NCI-H446 treated with DMSO at 0.1 percent for 48 hours (cell line): Measurements from ENCODE around the gene GPR25.

ENCODE experiments used
- DNase-seq: peaks from one replicate; lab custom pipeline; 2025; lab: John Stamatoyannopoulos, UW

Gene GPR25

DNA sequence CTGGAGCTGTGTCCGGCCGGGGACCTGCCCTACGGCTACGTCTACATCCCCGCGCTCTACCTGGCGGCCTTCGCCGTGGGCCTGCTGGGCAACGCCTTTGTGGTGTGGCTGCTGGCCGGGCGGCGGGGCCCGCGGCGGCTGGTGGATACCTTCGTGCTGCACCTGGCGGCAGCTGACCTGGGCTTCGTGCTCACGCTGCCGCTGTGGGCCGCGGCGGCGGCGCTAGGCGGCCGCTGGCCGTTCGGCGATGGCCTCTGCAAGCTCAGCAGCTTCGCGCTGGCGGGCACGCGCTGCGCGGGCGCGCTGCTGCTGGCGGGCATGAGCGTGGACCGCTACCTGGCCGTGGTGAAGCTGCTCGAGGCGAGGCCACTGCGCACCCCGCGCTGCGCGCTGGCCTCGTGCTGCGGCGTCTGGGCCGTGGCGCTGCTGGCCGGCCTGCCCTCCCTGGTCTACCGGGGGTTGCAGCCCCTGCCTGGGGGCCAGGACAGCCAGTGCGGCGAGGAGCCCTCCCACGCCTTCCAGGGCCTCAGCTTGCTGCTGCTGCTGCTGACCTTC is 412 bp downstream of the GPR25 start:
- DNase-seq: no peak

DNA sequence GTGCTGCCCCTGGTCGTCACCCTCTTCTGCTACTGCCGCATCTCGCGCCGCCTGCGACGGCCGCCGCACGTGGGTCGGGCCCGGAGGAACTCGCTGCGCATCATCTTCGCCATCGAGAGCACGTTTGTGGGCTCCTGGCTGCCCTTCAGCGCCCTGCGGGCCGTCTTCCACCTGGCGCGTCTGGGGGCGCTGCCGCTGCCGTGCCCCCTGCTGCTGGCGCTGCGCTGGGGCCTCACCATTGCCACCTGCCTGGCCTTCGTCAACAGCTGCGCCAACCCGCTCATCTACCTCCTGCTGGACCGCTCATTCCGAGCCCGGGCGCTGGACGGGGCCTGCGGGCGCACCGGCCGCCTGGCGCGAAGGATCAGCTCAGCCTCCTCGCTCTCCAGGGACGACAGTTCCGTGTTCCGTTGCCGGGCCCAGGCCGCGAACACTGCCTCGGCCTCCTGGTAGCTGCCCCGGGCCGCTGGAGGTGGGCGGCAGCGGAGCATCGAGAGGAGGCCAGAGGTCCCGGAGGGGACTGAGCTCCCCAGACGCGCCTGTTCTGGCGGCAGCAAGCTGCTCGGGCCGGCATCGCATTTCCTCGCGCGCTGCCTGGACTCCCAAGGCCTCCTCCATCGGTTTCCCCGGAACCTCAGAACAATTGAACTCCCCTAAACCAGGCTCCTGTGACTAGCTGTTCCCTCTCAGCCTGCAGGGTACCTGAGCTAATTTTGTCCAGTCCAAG is 1.1 kb downstream of the GPR25 start:
- DNase-seq: no peak

DNA sequence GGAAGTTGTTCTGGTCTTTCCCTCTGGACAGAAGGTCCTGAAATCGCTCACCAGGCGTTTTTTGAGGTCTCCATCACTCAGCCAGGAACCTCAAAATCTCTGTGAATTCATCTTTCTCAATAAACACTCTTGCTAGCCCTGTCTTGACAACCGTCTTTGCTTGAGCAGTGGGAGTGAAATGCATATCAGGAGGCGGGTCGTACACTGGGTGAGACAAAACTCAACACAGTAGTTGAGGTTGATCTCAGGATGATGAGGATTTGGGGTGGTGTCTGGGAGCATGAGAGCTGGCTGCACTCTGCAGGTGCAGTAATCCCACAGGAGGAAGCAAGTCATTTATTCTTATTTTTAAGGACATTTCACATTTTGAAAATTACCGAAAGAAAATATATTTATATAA is 1.9 kb downstream of the GPR25 start:
- no peak for DNase-seq

DNA sequence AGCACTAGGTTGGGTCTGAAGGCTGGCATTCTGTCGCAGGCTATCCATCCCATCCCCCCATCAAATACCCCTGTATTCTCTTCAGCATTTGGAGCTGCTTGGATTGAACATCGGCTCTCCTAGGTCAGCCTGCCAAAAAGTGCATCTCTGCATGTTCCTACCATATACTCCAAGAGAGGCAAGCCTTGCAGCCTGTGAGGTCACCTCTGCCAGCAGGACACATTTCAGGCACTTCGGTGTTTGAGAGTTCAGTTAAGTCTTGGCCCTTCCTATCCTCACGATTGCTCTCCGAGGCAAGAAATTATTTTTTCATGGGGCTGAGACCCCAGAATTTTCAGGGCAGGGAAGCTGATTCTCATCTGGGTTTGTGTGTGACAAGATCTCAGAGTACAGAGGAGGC is 2.6 kb downstream of the GPR25 start:
- no peak for DNase-seq

DNA sequence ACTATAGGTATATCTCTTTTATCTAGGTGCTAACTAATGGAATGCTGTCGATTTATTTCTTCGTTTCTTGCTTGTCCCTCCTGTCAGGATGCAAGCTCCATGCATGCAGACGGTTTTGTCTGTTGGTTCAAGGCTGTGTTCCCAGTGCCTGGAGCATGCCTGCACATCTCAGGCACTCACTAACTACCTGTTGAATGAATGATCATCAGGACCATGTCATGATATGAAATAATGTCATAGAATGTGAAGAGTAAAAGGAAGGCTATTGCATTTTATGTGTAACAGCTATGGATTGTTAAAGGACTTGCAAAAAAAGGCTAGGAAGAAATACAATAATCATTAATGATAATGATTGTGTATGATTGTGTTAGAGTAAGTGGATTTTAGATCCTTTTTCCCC is 4.2 kb downstream of the GPR25 start:
- DNase-seq: no peak

DNA sequence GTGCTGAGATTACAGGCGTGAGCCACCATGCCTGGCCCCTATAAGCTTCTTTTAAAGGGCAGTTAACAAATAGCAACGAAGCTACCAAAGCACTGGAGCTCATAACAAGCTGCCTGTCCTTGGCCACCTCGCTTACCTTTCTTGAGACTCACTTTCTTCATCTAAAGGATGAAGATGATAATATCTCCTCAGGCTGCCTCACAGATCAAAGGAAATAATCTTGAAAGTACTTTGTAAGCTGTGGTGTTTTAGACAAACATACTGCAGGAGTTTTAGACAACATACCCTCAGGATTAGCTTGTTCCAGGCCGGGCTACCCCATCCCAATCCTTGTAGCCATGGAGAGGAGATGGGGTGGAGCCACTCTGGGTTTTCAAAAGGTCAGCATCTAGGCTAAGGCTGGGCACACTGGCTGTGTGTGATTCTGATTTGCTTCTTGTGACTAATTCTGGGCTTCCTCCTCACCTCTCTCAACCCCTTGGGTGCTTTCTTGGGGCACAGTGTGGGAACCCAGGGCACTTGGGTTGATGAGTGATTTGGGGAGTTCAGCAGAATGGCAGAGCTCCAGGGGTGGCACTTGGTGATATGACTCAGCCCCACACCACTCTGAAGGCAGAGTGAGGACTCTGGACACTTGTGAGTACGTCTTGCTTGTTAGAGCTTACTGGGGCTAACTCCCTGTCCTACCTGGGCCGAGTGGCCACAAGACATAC is 5.2 kb downstream of the GPR25 start:
- DNase-seq: no peak

DNA sequence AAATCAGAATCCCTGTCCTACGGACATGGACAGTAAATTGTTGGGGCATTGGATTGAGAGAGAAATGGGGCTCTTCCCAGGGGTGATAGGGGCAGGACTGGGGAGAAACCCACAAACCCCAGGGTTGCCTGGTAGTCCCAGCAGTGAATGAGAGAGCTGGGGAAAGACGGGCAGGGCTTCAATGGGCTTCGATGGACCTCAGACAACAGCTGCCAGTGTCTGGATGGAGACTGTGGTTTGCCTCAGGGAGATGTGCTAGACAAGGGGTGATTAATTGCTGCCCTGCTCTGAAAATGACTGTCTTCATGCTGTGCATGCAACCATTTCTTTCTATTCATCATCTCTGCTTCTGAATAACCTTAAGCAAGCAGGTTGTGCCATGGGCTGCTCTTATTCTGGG is 7.4 kb downstream of the GPR25 start:
- DNase-seq: no peak

DNA sequence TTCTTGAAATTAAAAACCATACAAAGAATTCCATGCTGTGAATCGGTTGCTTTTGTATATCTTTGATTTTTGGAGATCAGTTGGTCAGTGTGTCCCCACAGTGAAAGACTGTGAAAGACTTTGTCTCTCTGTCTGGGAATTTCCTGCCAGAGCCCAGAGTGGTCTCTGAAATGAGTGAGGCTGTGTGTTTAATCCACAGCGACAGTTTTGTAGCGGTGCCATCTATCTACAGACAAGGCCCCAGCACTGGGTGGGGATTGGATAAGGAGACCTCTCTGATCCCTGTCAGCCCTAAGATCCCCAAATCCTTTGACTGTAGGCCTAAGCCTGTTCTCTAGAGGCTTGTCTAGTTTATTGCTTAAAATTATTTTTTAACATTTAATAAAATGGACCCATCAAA is 10.3 kb downstream of the GPR25 start:
- DNase-seq: no peak

DNA sequence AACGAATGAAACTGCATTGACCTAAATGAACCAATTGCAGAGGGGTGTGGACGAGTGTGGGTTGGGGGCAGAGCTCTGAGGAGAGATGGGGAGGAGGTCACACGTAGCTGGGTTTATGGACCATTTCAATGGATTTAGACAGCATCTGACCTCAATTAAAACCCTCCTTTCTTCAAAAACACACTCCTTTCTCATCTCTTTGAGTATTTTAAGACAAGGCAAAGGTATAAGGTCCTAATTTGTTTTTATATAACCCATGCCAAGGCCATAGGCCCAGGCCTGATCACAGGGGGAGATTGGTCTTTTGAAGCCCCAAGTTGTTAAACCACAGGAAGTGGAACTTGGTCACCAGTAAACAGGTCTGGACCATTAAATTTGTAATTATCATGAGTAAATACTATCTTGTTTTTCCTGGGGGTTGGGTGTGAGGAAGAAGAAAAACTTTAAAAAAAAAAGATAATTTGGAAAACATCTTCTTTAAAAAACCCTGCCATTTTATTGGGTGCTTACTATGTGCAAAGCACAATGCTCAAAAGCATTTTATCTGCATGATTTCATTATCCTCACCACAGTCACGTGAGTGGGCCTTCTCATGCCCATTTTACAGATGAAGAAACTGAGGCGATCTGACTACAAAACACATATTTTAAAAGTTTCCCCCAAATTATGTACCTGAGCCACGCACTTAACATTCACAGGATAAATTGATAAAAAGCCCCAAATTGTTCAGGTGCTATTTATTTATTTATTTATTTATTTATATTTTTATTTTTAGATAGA is 13.0 kb downstream of the GPR25 start:
- DNase-seq: no peak

DNA sequence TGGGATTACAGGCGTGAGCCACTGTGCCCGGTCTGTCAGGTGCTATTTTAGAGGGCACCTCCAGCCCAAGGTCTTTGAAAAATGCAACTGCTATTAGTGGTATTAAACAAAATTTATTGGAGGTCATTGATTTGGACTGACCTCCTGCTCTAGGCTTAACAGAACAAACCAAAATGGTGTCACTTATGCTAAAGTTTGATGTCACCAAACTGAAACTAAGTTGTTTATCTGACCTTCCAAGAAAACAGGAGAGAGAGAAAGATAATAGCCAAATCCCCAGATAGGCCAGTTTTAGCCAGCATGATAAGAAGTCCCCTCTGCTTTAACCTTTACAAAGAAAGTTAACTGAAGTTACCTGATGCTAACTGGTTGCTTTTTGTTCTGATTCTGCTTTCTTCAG is 13.8 kb downstream of the GPR25 start:
- DNase-seq: no peak

DNA sequence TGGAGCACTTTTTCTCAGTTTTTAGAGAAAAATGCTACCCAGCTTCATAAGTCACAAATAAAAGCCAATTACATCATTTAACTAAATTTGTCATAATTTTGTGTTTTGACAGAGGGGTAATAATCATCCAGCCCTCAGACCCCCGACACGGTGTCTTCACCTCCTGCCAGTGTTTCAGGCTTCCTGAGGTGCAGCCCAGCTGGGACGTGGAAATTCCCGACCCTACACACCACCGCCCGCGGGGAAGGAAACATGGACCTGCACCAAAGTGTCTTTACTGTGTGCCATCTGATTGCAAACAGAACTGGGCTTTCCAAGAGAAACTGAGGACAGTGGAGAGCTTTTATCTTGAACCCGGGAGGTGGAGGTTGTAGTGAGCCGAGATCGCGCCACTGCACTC is 14.3 kb downstream of the GPR25 start:
- no peak for DNase-seq

DNA sequence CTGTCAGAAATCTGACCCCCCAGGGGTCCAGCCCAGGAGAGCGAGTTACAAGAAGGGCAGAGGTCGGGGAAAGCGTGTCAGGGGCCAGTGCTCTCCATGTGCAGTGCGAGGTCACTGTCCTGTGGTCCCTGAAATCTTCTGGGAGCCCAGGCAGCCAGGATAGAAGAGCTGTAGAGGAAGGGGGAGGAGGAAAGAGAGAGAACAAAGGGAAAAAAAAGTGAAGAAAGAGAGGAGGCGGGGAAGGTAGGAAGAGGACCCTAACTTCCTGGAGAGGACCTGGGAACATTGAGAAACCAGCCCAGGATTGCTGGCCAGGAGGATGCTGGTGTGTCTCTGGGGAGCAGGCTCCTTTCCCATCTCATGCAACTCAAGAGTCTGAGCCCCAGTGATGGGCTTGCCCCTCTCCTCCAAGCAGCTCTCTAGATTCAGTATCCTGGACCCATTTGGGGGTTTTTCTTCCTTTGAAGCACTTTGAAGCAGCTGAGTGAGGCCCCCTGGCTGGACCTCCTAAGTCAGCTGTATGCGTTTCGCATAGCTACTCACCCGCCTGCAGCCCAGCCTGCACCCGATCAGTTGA is 15.1 kb downstream of the GPR25 start:
- DNase-seq: no peak

DNA sequence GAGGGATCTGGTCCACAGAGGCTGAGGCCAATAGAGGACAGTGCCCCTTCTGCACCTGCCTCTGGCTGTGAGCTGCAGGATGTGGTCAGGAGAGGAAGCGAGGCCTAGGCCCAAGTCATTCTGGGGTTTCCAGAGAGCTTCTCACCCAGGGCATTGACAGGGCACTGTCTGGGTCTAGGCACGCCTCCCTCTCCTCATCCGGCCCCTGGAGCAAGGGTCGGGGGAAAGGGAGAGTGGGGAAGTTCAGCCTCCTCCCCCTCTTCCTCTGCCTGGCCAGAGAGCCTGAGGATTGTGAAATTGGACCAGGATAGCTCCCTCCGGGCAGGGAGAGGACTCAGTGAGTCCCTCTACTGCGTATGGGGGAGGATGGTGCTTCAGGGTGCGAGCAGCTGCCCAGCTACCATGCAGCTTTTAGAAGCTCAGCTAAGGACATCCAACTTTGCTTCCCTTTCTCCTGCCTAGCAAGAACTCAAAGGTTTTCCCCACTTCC is 15.6 kb downstream of the GPR25 start:
- no peak for DNase-seq

DNA sequence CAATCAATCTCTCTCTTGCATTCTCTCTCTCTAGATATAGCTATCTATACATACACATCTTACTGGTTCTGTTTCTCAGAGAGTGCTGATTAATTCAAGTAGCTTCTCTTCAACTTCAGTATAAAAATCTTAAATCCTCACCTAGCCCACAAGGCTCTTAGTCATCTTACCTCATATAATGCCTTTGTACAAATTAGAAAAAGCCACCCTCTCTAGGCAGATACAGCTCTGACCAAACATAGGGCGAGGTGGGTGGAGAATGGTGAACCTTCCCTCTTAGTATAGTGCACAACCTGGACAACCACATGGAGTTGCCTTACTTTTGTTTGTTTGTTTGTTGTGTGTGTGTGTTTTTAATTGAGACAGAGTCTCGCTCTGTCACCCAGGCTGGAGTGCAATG is 16.8 kb downstream of the GPR25 start:
- DNase-seq: no peak

DNA sequence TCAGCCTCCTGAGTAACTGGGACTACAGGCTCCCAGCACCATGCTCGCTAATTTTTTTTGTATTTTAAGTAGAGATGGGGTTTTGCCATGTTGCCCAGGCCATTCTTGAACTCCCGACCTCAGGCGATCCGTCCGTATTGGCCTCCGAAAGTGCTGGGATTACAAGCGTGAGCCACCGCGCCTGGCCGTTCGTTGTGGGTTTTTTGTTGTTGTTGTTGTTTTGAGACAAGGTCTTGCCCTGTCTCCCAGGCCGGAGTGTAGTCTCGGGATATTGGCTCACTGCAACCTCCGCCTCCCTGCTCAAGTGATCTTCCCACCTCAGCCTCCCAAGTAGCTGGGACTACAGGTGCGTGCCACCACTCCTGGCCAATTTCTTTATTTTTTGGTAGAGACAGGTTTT is 17.2 kb downstream of the GPR25 start:
- no peak for DNase-seq

DNA sequence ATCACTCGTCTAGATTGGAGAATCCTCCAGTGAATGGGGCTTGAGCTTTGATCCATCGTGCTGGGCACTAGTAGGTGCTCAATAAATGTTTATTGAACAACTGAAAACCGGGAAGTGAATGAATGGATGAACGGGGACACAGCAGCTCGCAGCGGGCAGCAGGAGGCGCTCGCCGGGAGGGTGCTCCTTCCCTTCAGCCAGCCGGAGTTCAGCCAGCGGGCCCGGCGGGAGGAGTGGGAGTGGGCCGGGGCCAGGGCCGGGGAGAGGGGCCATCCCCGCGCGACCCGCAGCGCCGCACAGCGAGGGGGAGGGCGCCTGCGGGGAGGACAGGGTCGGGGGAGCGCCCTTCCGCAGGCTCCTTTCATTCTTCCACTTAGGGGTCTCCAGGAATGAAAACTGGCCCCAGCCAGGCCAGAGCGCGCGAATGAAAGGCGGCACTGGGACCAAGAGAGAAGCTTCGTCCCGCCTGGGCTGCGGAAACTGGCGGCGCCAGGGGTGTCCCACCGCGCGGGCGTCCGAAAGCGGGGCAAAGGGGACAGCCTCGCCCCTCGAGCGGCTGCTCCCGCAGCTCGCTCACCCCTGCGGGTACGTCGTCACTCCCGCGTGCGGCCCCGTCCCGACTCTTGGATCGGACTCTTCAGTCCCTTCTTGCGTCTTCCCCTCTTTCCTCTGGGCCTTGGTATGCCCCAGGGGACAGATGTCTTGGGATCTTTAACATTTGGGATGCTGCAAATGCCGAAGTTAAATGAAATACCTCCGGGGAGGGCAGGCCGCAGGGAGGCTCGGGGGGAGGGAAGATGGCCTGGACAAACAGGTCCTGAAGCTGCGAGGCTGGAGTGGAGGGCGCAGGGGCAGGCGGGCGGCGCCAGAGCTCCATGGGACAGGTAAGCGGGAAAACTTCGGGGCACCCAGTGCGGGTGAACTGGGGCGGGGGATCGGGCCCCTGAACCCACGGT is 18.3 kb downstream of the GPR25 start:
- DNase-seq: no peak

DNA sequence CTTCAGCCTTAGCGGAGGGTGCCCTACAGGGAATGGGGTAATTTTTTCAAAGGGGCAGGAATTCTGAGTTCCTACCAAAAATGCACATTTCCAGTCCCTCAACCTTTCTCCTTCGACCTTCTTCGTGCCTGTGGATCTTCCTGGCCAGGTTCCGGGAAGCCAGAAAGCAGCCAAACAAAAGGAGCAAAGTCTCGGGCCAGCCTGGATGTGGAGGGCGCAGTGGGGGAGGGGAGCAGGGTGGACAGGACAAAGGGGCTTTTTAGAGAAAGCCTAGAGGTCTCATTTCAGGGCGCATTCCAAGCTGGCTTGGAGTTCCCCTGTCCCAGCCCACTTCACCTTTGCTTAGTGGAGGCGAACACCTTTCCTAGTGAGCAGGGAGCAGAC is 19.0 kb downstream of the GPR25 start:
- no peak for DNase-seq

DNA sequence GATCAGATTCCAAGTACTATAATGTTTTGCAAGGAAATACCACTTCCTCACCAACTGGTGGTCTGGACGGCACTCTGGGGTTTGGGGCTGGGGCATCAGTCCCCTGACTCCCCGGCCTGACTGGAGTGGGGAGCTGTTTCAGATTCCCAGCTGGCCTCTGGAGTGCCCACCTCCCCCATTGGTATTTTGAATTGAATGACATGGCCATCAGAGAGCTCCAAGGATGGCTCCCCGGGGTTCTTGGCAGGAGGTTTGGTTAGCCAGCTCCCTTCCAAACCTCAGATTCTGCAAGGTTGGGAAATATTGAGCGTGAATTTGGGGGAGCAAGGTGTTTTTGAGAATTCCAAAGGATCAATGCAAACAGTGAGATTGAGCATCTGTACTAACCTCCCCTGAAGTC is 19.8 kb downstream of the GPR25 start:
- DNase-seq: no peak

DNA sequence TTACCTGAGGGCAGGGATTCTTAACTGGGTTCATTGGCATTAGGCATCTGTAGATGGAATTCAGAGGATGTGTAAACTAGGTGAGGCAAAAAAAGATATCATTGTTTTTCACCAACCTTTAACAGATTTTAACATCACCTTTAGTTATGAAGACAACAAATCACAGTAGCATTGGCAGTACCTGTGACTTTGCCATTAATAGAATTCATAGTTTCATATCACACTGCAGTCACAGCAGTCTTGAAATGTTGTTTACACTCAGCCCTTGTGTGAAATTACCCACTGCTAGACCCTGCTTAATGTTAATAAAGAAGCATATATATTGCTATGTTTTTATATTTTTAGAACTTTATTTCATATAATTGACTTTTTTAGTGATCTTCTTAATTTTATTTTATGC is 20.2 kb downstream of the GPR25 start:
- DNase-seq: no peak

DNA sequence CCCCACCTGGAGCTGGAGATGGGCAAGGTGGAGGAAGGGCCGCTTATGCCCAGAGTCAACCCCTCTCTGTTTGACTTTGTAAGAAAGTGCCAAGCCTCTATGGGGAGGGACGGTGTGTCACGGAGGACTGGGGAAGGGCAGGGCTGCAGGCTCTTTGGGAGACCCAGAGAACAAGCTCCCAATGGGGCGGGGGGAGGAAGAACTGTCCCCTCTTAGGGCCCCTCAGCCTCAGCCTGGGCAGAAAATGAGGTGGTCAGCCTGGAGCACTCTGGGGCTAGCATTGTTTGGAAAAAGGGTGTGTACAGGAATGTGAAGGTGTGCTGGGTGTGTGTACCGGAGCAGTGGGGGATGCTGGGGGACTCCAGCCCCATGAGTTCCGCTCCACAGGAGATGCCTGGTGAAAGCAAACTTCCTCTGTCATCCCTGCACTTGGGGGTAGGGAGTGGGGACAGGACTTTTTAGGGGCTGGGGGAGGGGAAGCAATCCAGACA is 20.7 kb downstream of the GPR25 start:
- DNase-seq: no peak
